Measurements from ENCODE around the gene WDR36.
A peak's percentile ranks its signal among the peaks of the same experiment; 100 is the strongest.
"Not testable (repeated sequence)": the region's sequence is repeated elsewhere in the genome, so short reads cannot be mapped to it uniquely, and the experiment has no call there.

The WDR36 gene

GRCh38 chr5:111141471-111141870 is 49.3 kb downstream of the WDR36 start:
- not testable (repeated sequence) for DNase-seq

DNA sequence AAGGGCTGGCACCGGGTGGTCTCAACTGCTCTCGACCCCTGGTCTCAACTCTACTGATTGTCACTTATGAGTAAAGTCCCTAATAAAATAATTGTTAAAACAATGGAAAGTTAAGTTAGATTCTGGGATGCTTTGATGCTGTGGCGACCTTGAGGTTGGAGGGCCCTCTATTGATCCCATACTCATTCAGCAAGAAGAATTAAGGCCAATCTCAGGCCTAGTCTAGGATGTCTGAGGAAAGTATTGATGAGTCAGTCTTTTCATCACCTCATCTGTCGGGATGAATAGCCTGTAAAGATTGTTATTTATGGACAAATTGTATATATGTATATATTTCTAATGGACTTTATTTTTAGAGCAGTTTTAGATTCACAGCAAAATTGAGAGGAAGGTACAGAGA is 50.8 kb downstream of the WDR36 start:
- no peak for DNase-seq

DNA sequence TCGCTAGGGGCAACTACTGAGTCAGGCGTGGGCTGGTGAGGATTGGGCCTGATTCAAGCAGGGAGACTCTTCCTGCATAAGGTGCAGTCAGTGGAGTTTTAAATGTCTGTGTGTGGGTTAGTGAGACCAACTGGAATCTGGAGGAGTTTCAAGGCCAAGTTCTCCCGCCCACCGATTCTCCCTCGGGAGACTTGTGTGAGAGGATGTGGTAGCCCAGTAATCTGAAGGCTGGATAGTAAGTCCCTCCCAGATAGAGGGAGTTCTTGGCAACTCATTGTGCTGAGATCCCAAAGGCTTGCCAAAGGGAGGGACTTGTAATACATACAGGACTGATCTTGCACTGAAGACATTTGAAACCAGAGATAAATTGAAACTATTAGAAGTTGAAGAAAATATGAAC is 51.8 kb downstream of the WDR36 start:
- no peak for DNase-seq

DNA sequence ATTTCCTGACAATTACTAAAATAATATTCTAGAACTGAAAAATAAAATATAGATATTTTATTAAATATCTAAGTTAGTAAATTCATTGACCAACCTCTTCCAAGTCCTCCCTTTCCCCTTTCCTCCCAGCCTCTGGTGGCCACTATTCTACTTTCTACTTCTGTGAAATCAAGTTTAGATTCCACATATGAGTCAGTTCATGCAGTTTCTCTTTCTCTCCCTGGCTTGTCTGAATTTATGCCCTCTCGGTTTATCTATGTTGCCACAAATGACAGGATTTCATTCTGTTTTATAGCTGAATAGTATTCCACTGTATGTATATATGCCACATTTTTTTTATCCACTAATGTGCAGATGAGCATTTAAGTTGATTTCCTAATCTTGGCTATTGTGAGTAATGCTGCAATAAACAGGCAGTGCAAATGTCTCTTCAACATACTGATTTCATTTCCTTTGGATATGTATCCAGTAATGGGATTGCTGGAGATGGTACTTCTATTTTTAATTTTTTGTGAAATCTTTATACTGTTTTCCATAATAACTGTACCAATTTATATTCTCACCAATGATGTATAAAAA is 52.3 kb downstream of the WDR36 start:
- no peak for DNase-seq

DNA sequence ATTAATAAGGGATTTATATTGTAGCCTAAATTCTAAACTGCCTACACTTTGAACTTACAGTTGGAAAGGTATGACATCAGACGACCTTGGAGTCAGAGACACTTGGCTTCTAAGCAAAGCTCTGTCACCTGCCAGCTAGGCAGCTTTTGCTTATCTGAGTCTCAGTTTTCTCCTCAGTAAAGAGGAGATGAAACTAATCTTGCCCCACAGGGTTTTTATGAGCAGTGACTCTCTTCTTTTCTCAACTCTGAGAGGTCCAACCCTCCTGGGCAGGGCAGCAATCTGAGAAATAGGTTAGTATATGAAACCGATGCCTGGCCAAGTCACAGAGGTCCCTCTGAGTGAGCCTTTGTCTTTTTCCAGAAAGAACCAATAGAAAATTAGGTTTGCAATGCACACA is 53.9 kb downstream of the WDR36 start:
- no peak for DNase-seq

DNA sequence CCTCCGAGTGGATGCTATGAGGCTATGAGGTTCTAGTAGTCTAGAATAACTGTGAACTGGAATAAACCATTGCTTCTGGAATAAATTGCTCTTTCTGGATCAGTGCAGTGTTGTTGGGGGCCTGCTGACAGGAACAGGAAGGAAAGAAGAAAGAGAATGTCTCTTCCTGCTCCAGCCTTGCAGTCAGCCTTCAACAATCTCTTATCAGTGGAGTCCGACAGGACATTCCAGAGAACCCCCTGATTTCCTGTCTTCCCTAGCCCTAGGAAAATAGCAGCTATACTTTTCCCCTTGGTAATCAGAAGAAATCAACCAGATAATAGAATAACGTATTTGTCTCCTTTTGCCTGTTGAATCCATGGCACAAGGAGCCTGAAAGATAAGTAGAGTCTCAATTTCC is 55.4 kb downstream of the WDR36 start:
- no peak for DNase-seq

GRCh38 chr5:111151998-111152397 is 59.9 kb downstream of the WDR36 start:
- DNase-seq, result no peak

GRCh38 chr5:111153483-111153882 is 61.3 kb downstream of the WDR36 start:
- DNase-seq, result no peak

DNA sequence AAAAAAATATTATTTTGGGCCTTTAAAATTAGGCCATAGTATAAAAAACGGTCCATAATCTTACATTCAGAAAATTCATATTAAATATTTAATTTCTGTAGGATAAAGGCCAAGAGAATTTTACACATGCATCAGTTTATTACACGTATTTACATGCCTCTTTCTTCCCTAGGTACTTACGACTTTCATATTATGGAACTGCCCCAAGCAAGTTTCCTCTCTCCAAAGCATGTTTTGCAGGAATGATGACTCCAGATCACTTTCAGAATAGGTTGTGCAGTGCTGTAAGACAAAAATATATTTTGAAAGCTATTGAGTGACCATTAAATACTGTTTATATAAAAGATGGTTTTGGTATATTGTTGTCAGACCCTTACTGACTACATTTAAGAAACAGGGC is 61.8 kb downstream of the WDR36 start:
- DNase-seq, result no peak

- peak; percentile 70 for DNase-seq
Observed at GRCh38 chr5:111158105-111158744, 66.1 kb downstream of the WDR36 start.

GRCh38 chr5:111159845-111160244 is 67.7 kb downstream of the WDR36 start:
- DNase-seq, result no peak

GRCh38 chr5:111163000-111163399 is 70.9 kb downstream of the WDR36 start:
- no peak for DNase-seq

- DNase-seq, result no peak
Observed at GRCh38 chr5:111165058-111165457, 72.9 kb downstream of the WDR36 start.

DNA sequence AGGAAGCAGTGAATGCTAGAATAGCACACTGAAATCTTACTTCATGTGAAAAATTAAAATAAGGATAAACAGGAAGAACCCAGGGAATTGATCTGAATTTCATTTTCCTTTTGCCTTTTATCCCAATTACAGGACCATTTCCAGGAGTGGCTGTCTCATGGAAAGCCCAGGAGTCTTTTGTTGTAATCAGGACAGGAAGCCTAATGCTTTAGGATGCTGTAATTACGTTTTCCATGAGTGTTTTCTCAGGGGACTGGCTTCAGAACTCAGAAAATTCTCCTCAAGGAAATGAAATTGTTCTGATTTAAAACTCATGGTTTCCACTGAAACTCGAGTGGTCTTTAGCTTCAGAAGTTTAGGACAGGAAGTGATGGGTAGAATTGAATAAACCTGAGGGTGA is 75.4 kb downstream of the WDR36 start:
- no peak for DNase-seq

DNA sequence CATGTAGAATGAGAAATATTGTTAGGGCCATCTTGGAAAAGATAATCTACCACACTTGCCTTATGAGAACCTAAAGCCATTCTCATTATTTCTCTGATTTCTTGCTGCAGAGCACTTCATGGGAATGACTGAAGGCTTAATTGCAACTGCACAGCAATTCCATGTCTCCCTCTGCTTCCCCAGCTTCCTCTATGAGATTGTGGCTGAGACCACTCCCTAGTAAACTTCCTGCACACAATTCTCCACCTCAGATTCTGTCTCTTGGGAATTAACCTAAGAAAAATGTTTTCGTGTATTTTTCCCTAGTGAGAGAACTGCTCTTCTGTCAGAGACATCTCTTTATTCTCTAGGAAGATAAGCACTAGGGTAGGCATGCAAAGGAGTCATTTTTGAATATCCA is 76.5 kb downstream of the WDR36 start:
- DNase-seq, result no peak

DNA sequence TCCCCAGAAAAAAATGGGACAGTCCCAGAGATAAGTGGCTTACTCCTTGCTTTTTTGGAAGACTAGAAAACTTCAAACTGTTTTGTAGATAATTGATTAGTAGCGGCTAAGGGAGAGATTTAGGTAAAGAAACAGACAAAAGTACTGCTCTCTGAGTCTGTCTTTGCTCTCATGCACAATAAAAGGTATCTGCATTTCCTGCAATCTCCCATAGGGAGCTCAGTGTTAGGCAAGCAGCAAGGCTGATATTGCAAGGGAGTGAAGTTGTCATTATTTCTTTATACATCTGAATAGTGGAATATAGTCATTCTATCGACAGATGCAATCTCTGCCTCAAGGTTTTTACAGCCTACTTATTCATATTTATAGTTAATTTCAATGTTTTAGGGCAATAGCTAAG is 77.1 kb downstream of the WDR36 start:
- no peak for DNase-seq

DNA sequence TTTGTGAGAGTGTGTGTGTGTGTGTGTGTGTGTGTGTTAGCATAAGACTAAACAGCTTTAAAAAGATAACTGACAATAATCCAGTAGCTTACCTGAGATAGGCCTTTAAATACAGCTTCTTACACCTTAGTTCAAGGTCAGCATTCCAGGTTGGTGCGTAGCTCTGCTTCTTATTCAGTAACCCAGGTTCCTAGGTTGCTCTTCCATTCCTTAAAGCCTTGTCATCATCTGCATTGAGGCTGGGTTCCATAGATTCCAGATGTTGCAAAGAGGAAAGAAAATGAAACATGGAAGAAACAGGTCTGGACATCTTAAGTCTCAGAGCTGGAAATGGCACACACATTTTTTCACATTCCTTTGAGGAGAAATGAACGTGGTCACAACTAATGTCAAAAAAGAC is 78.1 kb downstream of the WDR36 start:
- DNase-seq, result no peak

DNA sequence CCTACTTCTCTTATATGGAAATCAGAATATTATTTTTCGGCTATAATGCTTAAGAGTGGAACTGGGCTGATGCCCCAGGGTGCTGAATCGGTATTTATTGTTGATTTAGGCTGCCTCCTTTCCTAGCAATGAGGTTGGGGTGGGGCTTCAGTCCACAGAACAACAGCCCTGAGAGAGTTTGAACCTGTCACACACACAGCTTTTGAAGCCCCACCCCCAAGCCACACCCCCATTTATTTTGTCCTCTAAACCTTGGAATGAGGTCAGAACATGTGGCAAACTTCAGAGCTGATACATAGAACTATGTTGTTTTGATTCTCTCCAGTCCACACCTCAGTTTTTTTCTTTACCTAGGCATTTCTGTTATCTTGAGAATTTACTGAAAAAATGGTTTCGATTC is 80.4 kb downstream of the WDR36 start:
- DNase-seq, result no peak

GRCh38 chr5:111173476-111173875 is 81.3 kb downstream of the WDR36 start:
- DNase-seq, result no peak

All from stimulated activated CD4-positive, alpha-beta T cell treated with anti-CD3 and anti-CD28 coated beads, Interleukin-4, amount 100 ng/mL, for 1 hour (primary cell).